KMS-11 (cell line): ENCODE measurements around the gene HS3ST3A1.

Experiments
- H2AFZ ChIP-seq: fragments of 200-600 bp; sonication (generic); 2 replicates; pipeline ENCODE4 v1.6.1; 2016; ENCODE audit warnings: antibody characterized with exemption, mixed run types, low read depth
- H3K27ac ChIP-seq: fragments of 200-600 bp; sonication (generic); 2 replicates; pipeline ENCODE4 v1.6.1; 2016; ENCODE audit warnings: mild to moderate bottlenecking, mixed run types
- H3K27me3 ChIP-seq: fragments of 200-600 bp; sonication (generic); 2 replicates; pipeline ENCODE4 v1.6.1; 2017; ENCODE audit warnings: mild to moderate bottlenecking, low read depth, mixed run types, moderate library complexity; ENCODE audit not compliant: insufficient read depth
- H3K36me3 ChIP-seq: fragments of 200-600 bp; sonication (generic); 2 replicates; pipeline ENCODE4 v1.6.1; 2017; ENCODE audit warnings: mild to moderate bottlenecking, mixed run types; ENCODE audit not compliant: insufficient read depth
- H3K4me1 ChIP-seq: fragments of 200-600 bp; sonication (generic); 2 replicates; pipeline ENCODE4 v1.6.1; 2016; ENCODE audit warnings: mild to moderate bottlenecking, low read depth, mixed run types; ENCODE audit not compliant: poor library complexity, severe bottlenecking
- H3K4me2 ChIP-seq: fragments of 200-600 bp; sonication (generic); 2 replicates; pipeline ENCODE4 v1.7.0; 2016; ENCODE audit warnings: mild to moderate bottlenecking, mixed run types
- H3K4me3 ChIP-seq: fragments of 200-600 bp; sonication (generic); IDR thresholded peaks from 2 replicates; pipeline ENCODE4 v1.6.1; 2017; ENCODE audit warnings: low read depth, low read length, mixed read lengths; ENCODE audit not compliant: insufficient read depth
- H3K79me2 ChIP-seq: fragments of 200-600 bp; sonication (generic); 2 replicates; pipeline ENCODE4 v1.6.1; 2016; ENCODE audit warnings: low read depth, mixed run types; ENCODE audit not compliant: insufficient read depth
- H3K9ac ChIP-seq: fragments of 200-600 bp; sonication (generic); 2 replicates; pipeline ENCODE4 v1.6.1; 2016; ENCODE audit warnings: mild to moderate bottlenecking, mixed run types
- H4K20me1 ChIP-seq: fragments of 200-600 bp; sonication (generic); 2 replicates; pipeline ENCODE4 v1.6.1; 2016; ENCODE audit warnings: mild to moderate bottlenecking, mixed run types; ENCODE audit not compliant: insufficient read depth
- CTCF ChIP-seq: fragments of 200-600 bp; sonication (generic); conservative IDR thresholded peaks from 2 replicates; pipeline ENCODE4 v1.6.1; 2017; ENCODE audit warnings: low read depth, mild to moderate bottlenecking, antibody characterized with exemption, low read length, moderate library complexity, mixed read lengths

Gene HS3ST3A1

GRCh38 chr17:13638855-13639458 is 37.2 kb upstream of the HS3ST3A1 start:
- Histone ChIP-seq H3K36me3 (no peaks in the 10 kb centered on the region), H3K4me2 (no peak overlapping the region), H4K20me1 (no peaks in the 10 kb centered on the region), H3K27me3 (no peaks in the 10 kb centered on the region), H3K9ac (no peak overlapping the region), H2AFZ (no peak overlapping the region), H3K4me3 (no peak overlapping the region), H3K27ac (no peak overlapping the region), H3K79me2 (no peaks in the 10 kb centered on the region), H3K4me1 (no peaks in the 10 kb centered on the region)
- no peak for TF ChIP-seq CTCF

- no peaks in the 10 kb centered on the region for H3K36me3 ChIP-seq
- TF ChIP-seq CTCF = no peak
- no peak overlapping the region for H2AFZ ChIP-seq
- H3K4me3 ChIP-seq = no peak overlapping the region
- no peaks in the 10 kb centered on the region for H3K79me2 ChIP-seq
- H3K27ac ChIP-seq = no peak overlapping the region
- no peaks in the 10 kb centered on the region for H3K27me3 ChIP-seq
- no peaks in the 10 kb centered on the region for H3K4me1 ChIP-seq
- H4K20me1 ChIP-seq = no peaks in the 10 kb centered on the region
- H3K4me2 ChIP-seq = no peak overlapping the region
- no peak overlapping the region for H3K9ac ChIP-seq
Observed at GRCh38 chr17:13636951-13637350, 35.2 kb upstream of the HS3ST3A1 start.

- Histone ChIP-seq H3K9ac (no peak overlapping the region), H3K79me2 (no peaks in the 10 kb centered on the region), H3K36me3 (no peaks in the 10 kb centered on the region), H3K4me1 (no peaks in the 10 kb centered on the region), H3K27ac (no peak overlapping the region), H3K4me2 (no peak overlapping the region), H4K20me1 (no peaks in the 10 kb centered on the region), H3K4me3 (no peak overlapping the region), H2AFZ (no peak overlapping the region), H3K27me3 (no peaks in the 10 kb centered on the region)
- no peak for TF ChIP-seq CTCF
Observed at GRCh38 chr17:13635951-13636350, 34.2 kb upstream of the HS3ST3A1 start.

- Histone ChIP-seq H3K36me3 (no peaks in the 10 kb centered on the region), H3K79me2 (no peaks in the 10 kb centered on the region), H3K27me3 (no peaks in the 10 kb centered on the region), H3K9ac (no peak overlapping the region), H2AFZ (no peak overlapping the region), H3K4me3 (no peak overlapping the region), H3K27ac (no peak overlapping the region), H4K20me1 (no peaks in the 10 kb centered on the region), H3K4me1 (no peaks in the 10 kb centered on the region), H3K4me2 (no peak overlapping the region)
- no peak for TF ChIP-seq CTCF
Observed at GRCh38 chr17:13634021-13634420, 32.3 kb upstream of the HS3ST3A1 start.
